Erythroblast (primary cell): Measurements from ENCODE around the gene IL1RAPL1.

Experiments used
- GATA1 ChIP-seq: IDR thresholded peaks from 2 replicates; pipeline ENCODE4 v1.6.1; 2011; ENCODE audit warnings: low read depth, mild to moderate bottlenecking, control low read depth, low read length, moderate library complexity
- POLR2A ChIP-seq: IDR thresholded peaks from 2 replicates; pipeline ENCODE4 v1.6.1; 2011; ENCODE audit warnings: mild to moderate bottlenecking, low read length

GRCh38 chrX:29890004-29890403, 1302.8 kb downstream of the IL1RAPL1 start:
- no peak for TF ChIP-seq POLR2A
- TF ChIP-seq GATA1 = no peak
